ENCODE data around the gene TUNAR.

- TF ChIP-seq EZH2 (IDR thresholded peaks at IDR 0.05; ENCODE audit: low read depth): no peak
- TF ChIP-seq CTCF (conservative IDR thresholded peaks at IDR 0.05): no peak
Observed at GRCh38 chr14:95849761-95850160, 26.9 kb upstream of the TUNAR start.

Data from PC-9 (cell line).